A673 (cell line): ENCODE measurements around the gene ZNF638. TPM values are rescaled to one million over a fixed set of nuclear protein-coding genes. Genes with fewer than 3 reads are reported as not detected.

Source experiments
- BruUV-seq: library from RNA; stranded (reverse); fragments of 400-500 nt; replicated peaks from 2 replicates; lab custom pipeline; 2021; lab: Mats Ljungman, UMichigan
- CTCF ChIA-PET: fragments of 300-600 bp; sonication (Branson Sonifier 250); formaldehyde crosslinking; loops from one replicate; lab custom pipeline; 2022; ENCODE audit warnings: antibody characterized with exemption; lab: Charles Lee
- POLR2A ChIA-PET: fragments of 300-600 bp; sonication (Branson Sonifier 250); formaldehyde crosslinking; loops from one replicate; lab custom pipeline; 2022; ENCODE audit warnings: antibody characterized with exemption; ENCODE audit not compliant: low non-redundant PET; lab: Charles Lee
- DNase-seq: peaks from one replicate; pipeline ENCODE4 v3.0.0-alpha.2; 2015; ENCODE audit warnings: low spot score
- H3K27ac ChIP-seq: fragments of 200-600 bp; sonication (generic); 2 replicates; pipeline ENCODE4 v1.5.1; 2016; ENCODE audit warnings: mixed run types, low read depth, mild to moderate bottlenecking, mixed read lengths, antibody characterized with exemption, low read length; ENCODE audit not compliant: poor library complexity, severe bottlenecking
- H3K27me3 ChIP-seq: fragments of 200-600 bp; sonication (generic); replicated peaks from 2 replicates; pipeline ENCODE4 v1.6.1; 2017; ENCODE audit warnings: mixed run types, low read depth, mild to moderate bottlenecking, mixed read lengths, antibody characterized with exemption, low read length; ENCODE audit not compliant: insufficient read depth, poor library complexity
- H3K36me3 ChIP-seq: fragments of 200-600 bp; sonication (generic); 2 replicates; pipeline ENCODE4 v1.6.1; 2016; ENCODE audit warnings: mixed run types, mild to moderate bottlenecking, mixed read lengths, antibody characterized with exemption, low read length; ENCODE audit not compliant: insufficient read depth, poor library complexity, severe bottlenecking
- H3K4me1 ChIP-seq: fragments of 200-600 bp; sonication (generic); 2 replicates; pipeline ENCODE4 v1.6.1; 2017; ENCODE audit warnings: mixed run types, mild to moderate bottlenecking, mixed read lengths, antibody characterized with exemption, low read length; ENCODE audit not compliant: insufficient read depth, poor library complexity, severe bottlenecking
- H3K4me3 ChIP-seq: fragments of 200-600 bp; sonication (generic); 2 replicates; pipeline ENCODE4 v1.5.1; 2016; ENCODE audit warnings: low read depth, mixed run types, mild to moderate bottlenecking, mixed read lengths, low read length; ENCODE audit not compliant: poor library complexity, severe bottlenecking
- H3K9me3 ChIP-seq: fragments of 200-600 bp; sonication (generic); 2 replicates; pipeline ENCODE4 v1.6.1; 2016; ENCODE audit warnings: mixed run types, low read depth, mild to moderate bottlenecking, mixed read lengths, antibody characterized with exemption, low read length; ENCODE audit not compliant: poor library complexity, severe bottlenecking
- EZH2 ChIP-seq: fragments of 200-600 bp; sonication (generic); IDR thresholded peaks from 2 replicates; pipeline ENCODE4 v1.6.1; 2017; ENCODE audit warnings: borderline replicate concordance, low read depth, mild to moderate bottlenecking, mixed read lengths, antibody characterized with exemption, low read length; ENCODE audit not compliant: poor library complexity, severe bottlenecking
- intact Hi-C: fragments of 100-400 bp; cut with micrococcal nuclease; formaldehyde crosslinking; loops from one replicate; pipeline ENCODE4 v1.10.0; 2022; ENCODE audit not compliant: unreplicated experiment
- total RNA-seq: library from RNA; stranded (reverse); gene quantifications from 2 replicates; pipeline ENCODE4 v1.2.3, GENCODE V29; 2021
- TF ChIP-seq, protein P1 (sequence below): fragments of 300-800, 200-600 bp; sonication (generic); conservative IDR thresholded peaks from 2 replicates; pipeline ENCODE4 v1.5.1; 2017; ENCODE audit warnings: low read depth, mild to moderate bottlenecking, antibody characterized with exemption, low read length, moderate library complexity, mixed read lengths

The ZNF638 gene
- total RNA-seq, 1 experiment from 2014 or later, result 126 TPM

DNA sequence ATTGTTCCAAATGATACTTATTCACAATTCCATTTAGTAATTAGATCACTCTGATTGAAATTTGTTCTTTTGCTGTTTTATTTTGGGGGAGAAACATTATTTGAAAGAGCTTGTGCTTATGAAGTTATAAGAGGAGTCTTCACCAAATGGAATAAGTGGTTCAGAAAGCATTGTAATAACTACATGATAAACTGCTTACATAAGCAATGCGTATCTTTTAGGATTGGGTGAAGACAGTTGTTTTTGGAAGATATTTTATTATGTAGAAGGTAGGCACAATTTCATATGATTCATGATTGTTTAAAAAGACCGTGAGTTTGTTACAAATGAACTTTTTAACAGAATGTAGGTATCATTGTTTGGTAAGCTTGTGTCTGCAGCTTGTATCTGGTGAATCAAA lies 14.5 kb downstream of the ZNF638 start:
- TF ChIP-seq, protein P1, sequence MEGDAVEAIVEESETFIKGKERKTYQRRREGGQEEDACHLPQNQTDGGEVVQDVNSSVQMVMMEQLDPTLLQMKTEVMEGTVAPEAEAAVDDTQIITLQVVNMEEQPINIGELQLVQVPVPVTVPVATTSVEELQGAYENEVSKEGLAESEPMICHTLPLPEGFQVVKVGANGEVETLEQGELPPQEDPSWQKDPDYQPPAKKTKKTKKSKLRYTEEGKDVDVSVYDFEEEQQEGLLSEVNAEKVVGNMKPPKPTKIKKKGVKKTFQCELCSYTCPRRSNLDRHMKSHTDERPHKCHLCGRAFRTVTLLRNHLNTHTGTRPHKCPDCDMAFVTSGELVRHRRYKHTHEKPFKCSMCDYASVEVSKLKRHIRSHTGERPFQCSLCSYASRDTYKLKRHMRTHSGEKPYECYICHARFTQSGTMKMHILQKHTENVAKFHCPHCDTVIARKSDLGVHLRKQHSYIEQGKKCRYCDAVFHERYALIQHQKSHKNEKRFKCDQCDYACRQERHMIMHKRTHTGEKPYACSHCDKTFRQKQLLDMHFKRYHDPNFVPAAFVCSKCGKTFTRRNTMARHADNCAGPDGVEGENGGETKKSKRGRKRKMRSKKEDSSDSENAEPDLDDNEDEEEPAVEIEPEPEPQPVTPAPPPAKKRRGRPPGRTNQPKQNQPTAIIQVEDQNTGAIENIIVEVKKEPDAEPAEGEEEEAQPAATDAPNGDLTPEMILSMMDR, result no peak
- no peak for TF ChIP-seq EZH2
- H3K27ac ChIP-seq, result no peak overlapping the region
- no peak overlapping the region for H3K4me3 ChIP-seq
- POLR2A ChIA-PET, result interaction anchor here (0.6 kb wide), 1 partner anchor 1144 kb away, joined by 3 read pairs; no protein-coding TSS in a partner anchor
- BruUV-seq, result no TSS peak
- intact Hi-C loops, result no loop called here
- DNase-seq, result no peak
- CTCF ChIA-PET, result no interaction called here
- H3K27me3 ChIP-seq, result no peaks in the 10 kb centered on the region
- H3K4me1 ChIP-seq, result no peaks in the 10 kb centered on the region
- H3K9me3 ChIP-seq, result no peaks in the 10 kb centered on the region
- peaks cover 26% of the 10 kb centered on the region for H3K36me3 ChIP-seq

DNA sequence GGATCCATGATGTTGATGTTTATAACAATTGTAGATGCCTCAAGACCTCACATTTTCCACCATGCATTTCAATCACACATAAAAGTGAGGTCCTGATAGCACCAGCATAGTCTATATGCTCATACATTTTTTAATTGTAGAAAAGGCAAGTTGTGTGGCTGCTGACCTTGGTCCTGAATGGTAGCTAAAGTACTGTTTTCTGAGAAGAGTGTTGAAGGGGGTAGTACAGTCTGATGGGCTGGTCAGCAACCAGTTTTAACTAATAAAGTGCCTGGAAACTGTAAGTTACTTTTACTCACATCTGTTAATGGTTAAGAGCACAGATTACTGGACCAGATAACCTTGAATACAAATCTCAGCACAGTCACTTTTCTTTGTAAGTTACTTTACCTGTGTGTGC lies 15.9 kb downstream of the ZNF638 start:
- ChIA-PET CTCF (no interaction called here), POLR2A (no interaction called here)
- peaks cover 33% of the 10 kb centered on the region for H3K36me3 ChIP-seq
- BruUV-seq, result no TSS peak
- no peaks in the 10 kb centered on the region for H3K27me3 ChIP-seq
- no peaks in the 10 kb centered on the region for H3K9me3 ChIP-seq
- no peaks in the 10 kb centered on the region for H3K4me1 ChIP-seq
- peak; percentile 35 for DNase-seq
- no peak overlapping the region for H3K27ac ChIP-seq
- intact Hi-C loops, result no loop called here
- no peak for TF ChIP-seq EZH2
- TF ChIP-seq, protein P1, result no peak
- no peak overlapping the region for H3K4me3 ChIP-seq

DNA sequence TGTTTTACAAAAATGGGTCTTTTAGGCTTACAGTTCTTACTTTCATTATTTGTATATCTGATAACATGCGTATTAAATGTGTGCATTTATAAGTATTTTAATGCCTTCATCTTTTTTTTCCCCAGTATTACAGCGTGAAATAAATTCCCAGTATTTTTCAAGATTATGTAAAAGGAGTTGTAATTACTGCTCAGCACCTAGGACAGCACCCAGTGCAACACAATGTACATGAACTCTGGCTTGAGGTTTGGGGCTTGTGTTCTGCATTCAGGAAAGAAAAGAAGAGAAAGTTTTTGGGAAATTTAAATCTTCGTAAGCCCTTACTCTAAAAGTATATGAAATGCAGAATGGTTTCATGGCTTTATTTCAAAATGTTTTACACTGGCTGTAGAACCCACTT lies 16.7 kb downstream of the ZNF638 start:
- POLR2A ChIA-PET, result no interaction called here
- H3K36me3 ChIP-seq, result peaks cover 33% of the 10 kb centered on the region
- intact Hi-C loops, result no loop called here
- H3K4me1 ChIP-seq, result no peaks in the 10 kb centered on the region
- H3K27me3 ChIP-seq, result no peaks in the 10 kb centered on the region
- H3K27ac ChIP-seq, result no peak overlapping the region
- no peaks in the 10 kb centered on the region for H3K9me3 ChIP-seq
- TF ChIP-seq, protein P1, result no peak
- TF ChIP-seq EZH2, result no peak
- CTCF ChIA-PET, result no interaction called here
- DNase-seq, result peak; percentile 37
- no TSS peak for BruUV-seq
- H3K4me3 ChIP-seq, result no peak overlapping the region
